Measurements from ENCODE around the gene HLA-C.

GRCh38 chr6:31251261-31251660 lies 20.6 kb downstream of the HLA-C start:
- no peak for TF ChIP-seq POLR2A (IDR thresholded peaks at IDR 0.05)
- no peak for TF ChIP-seq CTCF (IDR thresholded peaks at IDR 0.05)
- TF ChIP-seq EP300 (IDR thresholded peaks at IDR 0.05) = no peak
